T-helper 2 cell treated with Interferon-gamma antibody and Interleukin-4, amounts not matched to agents 100 ng/mL and 5 ng/mL, for 36 hours (primary cell): Measurements from ENCODE around the gene HNRNPLL. TPM values are rescaled to one million over a fixed set of nuclear protein-coding genes. Genes with fewer than 3 reads are reported as not detected.
"Not testable (repeated sequence)": the region's sequence is repeated elsewhere in the genome, so short reads cannot be mapped to it uniquely, and the experiment has no call there.

ENCODE experiments used
- intact Hi-C: fragments of 100-400 bp; cut with micrococcal nuclease; formaldehyde crosslinking; loops from one replicate; pipeline ENCODE4 v1.15.1; 2023
- total RNA-seq: library from RNA; stranded (reverse); gene quantifications from 2 replicates; pipeline ENCODE4 v1.2.3, GENCODE V29; 2022

Gene HNRNPLL
- total RNA-seq, 1 donor from 2014 or later: 80.6 TPM

DNA sequence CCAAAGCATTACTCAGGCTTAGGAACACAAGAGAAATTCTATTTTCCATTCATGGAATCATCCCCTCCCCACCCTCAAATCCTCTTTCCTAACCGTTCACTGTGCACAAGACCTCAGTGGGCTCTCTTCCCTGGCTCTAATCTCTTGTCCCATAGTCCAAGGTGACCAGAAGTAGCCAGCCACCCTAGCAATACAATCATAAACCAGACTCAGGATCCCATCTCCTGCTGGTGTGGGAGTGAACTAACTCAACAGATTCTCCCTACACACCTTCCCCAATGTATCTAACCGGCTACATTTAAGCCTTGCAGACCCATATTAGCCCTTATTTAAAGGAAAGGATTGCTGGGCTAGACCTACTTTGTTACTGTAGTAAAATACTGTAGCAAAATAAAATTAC is 45.5 kb downstream of the HNRNPLL start:
- intact Hi-C loops: no loop called here

DNA sequence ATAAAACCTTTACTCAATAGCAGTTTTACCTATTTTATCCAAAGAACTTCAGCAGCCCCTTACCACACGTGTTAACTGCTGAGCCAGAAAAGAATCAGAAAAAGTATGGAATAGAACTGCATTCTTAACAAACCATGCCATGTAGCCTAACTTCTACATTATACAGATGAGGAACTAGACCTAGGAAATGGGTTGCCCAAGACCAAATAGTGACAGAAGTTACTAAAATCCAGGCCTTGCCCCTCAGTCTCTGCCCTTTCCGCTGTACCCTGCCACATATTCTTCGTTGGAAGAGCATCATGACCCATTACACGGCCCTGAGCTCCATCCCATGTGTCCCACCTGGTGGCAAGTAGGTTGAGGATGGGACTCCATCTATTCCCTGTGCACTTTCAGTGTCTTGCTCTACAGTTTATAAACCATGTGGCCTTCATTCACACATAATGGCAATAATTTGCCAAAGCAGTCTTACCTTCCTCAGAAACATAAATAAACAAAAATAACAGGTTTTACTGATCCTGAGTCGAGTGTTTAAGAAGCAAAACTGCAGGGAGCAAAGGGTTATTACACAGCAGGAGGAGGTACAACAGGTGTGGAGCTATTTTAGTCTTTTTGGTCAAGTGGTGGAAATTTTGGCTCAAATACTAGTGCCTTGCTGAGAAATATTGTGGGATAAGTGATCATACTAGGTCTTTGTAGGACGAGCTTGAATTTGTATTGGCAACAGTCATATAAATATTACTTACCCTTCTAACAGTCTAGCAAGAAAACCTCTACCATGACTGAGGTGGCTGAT is 46.5 kb downstream of the HNRNPLL start:
- intact Hi-C loops: no loop called here

DNA sequence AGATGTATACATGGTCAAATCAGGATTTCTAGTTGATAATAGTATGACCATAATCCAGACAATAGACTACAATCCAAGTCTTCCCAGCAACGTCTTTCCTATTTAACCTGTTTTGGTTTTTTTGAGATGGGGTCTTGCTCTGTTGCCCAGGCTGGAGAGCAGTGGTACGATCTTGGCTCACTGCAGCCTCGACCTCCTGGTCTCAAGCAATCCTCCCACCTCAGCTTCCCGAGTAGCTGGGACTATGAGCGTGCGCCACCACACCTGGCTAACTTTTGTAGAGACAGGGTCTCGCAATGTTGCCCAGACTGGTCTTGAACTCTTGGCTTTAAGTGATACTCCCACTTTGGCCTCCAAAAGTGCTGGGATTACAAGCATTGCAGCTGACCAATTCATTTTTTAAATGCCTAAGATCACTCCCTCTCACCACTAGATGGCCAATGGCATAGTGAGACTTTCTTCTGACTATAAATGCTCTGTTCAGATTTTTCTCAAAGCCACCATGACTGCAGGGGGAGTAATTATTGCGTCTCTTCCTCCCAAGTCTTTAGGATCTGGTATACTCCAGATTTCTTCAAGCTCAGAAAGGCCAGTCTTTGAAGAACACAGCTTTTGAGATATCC is 47.6 kb downstream of the HNRNPLL start:
- intact Hi-C loops: no loop called here

DNA sequence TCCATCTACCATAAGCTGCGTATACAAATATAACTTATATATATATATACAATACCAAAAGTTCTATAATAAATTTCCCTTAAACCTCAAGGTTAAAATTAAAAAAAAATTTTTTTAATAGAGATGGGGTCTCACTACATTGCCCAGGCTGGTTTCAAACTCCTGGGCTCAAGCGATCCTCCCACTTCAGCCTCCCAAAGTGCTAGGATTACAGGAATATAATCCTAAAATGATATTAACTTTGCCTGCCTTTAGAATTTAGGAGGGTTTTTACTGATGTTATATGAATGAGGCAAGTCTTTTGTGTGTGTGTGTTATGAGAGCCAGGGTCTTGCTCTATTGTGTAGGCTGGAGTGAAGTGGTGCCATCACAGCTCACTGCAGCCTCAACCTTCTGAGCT is 49.2 kb downstream of the HNRNPLL start:
- intact Hi-C loops: no loop called here

DNA sequence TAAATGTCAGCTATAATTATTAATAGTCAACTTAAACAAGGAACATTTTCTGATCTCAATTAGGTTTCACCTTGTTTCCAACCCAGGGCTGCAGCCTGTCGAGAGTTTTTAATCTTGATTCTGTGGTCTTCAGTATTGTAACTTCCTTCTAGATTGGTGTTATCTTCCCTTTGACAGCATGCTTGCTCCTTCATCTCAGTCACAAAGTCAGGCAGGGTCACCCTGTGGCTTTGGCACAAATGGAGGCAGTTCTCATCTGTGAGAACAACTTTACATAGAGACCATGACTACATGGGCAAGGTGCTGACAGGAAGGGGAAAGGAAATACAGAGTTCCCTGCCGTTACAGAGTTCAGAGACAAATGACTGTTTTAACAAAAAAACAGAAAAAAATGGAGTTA is 50.5 kb downstream of the HNRNPLL start:
- intact Hi-C loops: no loop called here

DNA sequence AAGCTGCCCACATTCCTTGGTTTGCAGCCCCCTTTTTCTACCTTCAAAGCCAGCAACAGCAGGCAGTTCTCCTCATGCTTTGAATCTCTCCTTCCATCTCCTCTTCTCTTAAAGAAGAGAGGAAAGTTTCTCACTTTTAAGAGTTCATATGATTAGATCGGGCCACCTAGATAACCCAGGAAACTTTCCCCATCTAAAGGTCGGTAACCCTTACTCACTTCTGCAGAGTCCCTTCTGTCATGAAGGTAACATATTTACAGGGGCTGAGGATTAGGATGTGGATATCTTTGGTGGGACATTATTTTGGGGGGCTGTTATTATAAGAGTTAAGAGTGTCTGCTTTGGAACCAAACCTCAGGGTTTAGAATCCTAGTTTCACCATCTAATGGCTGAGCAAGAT is 51.0 kb downstream of the HNRNPLL start:
- intact Hi-C loops: no loop called here

DNA sequence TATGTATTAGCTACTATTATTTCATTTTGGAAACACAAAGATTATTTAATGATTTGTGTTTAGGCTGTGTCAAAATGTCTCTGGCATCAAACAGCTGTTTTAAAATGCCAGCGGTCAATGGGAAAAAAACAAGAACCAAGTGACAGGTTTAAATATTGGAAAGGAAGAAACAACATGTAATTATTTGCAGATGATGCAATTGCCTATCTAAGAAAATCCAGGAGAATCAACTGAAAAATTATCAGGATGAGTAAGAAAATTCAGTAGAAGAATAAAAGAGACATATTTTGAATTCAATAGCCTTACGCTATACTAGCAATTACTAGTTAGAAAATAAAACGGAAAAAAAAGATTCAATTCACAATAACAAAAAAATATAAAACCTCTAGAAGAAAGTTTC is 51.6 kb downstream of the HNRNPLL start:
- intact Hi-C loops: no loop called here

DNA sequence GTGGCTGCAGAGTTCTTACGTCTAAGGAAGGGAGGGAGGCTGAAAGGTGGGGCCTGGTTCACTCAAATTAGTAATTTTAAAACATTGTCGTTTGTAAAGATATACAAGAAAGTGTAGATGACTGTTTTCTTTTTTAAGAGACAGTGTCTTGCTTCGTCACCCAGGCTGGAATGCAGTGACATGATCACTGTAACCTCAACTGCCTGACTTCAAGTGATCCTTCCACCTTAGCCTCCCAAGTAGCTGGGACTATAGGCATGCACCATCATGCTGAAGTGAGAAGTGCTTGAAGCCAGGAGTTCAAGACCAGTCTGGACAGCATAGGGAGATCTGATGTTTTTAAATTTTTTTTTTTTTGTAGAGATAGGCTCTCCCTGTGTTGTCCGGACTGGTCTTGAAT is 52.9 kb downstream of the HNRNPLL start:
- intact Hi-C loops: no loop called here

DNA sequence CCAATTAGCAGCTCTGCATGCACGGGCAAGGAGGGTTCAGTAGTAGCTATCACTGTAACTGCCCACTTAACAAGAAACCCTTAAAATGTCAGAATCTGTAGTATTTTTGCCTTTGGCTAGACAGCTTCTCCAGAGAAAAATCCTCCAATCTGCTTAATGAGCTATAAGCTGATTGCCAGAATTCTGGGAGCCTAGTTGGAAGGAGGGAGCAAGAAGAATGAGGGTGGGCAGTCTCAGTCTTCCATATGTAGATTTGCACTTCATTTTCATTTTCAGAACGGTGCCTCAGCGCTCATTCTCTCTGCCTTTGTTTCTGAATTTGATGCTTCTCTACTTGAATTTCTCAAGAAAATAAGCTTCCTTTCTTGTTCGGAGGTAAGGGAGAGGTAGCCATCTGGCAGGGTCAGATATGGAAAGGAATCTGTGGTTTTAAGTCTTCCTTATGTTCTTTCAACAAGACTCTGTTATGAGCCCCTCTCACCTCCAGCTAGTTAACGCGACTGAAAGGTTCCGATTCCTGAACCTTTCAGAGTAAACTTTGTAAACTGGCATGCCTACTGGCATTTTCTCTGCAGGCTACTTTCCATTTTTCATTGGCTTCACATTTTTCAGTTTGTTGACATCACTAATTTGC is 53.5 kb downstream of the HNRNPLL start:
- intact Hi-C loops: no loop called here

DNA sequence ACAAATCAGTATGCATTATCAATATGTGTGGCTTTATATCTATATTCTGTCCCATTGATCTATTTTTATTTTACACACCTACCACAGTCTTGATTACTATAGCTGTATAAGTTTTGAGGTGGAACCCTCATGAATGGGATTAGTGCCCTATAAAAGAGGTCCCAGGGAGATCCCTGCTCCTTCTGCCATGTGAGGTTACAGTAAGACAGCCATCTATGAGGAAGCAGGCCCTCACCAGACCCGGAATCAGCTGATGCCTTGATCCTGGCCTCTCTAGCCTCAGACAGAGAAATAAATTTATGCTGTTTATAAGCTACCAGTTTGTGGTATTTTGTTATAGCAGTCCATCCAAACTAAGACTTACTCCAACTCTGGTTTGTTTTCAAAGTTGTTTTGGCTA is 54.9 kb downstream of the HNRNPLL start:
- intact Hi-C loops: no loop called here

DNA sequence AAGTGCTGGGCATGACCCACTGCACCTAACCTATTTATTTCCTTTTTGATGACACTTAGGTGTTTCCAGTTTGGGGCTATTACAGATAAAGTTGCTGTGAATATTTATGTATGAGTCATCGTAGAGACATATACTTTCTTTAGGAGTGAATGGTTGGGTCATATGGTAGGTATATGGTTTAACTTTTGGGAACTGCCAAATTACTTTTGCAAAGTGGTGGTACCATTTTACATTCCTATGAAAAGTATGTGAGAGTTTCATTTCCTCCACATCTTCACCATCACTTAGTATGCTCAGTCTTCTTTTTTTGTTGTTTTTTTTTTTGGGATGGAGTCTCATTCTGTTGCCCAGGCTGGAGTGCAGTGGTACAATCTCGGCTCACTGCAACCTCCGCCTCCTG is 56.1 kb downstream of the HNRNPLL start:
- intact Hi-C loops: no loop called here

DNA sequence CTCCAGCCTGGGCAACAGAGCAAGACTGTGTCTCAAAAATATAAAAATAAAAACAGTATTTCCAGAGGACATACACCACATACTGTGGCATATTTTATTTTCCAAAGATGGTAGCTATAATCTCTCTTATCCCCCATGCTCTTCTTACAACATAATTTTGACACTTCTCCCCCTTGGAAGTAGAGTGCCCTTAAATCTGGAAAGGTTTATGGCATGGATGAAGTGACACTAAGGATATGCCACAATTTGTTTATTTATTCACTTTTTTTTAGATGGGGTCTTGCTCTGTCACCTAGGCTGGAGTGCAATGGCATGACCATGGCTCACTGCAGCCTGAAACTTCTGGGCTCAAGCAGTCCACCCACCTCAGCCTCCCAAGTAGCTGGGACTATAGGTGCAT is 56.7 kb downstream of the HNRNPLL start:
- intact Hi-C loops: no loop called here

DNA sequence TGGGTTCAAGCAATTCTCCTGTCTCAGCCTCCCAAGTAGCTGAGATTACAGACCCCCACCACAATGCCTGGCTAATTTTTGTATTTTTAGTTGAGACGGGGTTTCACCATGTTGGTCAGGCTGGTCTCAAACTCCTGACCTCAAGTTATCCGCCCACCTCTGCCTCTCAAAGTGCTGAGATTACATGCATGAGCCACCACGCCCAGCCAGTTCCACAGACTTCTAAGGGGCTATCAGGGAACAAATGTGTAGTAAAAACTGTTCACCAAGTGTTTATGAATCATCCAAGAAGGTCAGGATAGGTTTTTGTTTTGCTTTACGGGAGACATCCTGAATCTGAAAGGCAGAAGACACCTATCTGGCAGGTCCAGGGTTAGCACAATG is 60.5 kb downstream of the HNRNPLL start:
- intact Hi-C loops: not testable (repeated sequence)

DNA sequence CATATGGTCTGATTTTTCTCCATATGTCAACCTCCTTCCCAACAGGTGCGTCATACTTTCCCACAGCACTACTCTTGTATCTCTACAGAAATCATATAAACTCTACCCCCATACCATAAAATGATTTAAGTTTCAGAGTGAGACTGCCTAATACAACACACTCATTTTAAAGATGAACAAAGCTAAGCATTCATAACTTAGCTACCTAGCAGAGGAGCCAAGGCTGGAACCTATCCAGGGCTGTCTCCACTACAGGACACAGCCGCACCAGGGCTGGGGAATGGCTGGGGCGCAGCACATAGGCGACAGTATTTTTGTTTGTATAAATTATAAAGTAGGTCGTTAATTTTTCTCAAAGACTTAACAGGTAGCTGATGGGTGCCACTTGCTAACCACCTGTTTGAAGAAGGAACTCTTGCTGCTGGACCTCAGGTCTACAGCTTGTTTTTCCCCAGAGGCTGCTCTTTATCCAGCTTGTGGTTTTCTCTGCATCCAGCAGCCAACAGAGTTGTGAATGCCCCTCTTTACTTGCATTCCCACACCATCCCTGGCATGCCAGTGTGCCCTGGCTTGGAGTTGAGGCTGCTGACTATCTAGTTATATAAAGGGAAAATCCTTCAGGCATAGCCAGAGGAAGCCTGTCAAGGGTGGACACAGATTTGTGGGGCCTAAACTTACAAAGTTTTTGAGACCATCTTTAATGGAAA is 62.0 kb downstream of the HNRNPLL start:
- intact Hi-C loops: no loop called here

DNA sequence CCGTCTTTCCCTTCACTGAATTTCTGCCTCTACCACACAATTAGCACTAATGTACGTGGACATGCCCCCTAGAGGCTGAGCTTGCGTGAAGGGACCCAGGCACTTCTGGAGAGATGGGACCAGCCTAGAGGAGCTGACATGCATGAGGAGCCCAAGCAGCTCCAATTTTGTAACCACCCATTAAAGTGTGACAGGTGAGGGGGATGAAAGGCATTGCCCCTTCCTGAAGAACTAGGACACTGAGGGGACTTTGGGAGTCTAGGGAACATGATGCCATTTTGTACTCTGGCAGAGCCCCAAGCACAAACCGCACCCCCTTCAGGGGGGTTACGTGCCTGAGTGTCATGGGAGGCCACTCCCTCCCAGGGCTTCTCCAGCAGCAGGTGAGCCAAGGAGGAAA is 63.6 kb downstream of the HNRNPLL start:
- intact Hi-C loops: loop anchor here (5.0 kb wide), 2 partner anchors 43 to 298 kb away; no protein-coding TSS in a partner anchor

DNA sequence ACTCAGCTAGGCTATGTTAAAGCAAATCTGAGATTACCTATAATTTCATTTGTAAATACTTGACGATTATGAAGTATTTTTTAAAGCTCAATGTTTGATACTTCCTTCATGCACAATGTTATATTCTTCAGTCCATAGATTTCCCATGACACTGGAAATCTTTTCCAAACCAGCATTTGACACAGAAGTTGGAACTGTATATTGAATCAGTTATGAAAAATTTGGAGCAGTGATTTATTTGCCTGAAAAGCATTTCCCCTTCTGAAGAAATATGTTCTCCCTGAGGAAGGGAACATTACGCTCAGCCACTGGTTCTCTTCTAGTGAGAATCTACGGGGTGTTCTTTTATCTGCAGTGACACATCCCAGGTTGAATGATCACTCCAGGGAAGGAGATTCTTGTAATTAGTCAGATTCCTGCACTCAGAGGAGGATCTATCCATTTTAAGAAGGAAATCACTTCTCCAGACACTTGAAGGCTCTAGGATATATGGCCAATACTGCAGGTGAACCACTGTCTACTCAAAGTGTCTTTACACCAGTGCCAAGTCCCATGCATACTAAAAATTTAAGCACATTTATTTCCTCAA is 64.7 kb downstream of the HNRNPLL start:
- intact Hi-C loops: loop anchor here (2.0 to 5.0 kb wide), 3 partner anchors 44 to 299 kb away; no protein-coding TSS in a partner anchor

DNA sequence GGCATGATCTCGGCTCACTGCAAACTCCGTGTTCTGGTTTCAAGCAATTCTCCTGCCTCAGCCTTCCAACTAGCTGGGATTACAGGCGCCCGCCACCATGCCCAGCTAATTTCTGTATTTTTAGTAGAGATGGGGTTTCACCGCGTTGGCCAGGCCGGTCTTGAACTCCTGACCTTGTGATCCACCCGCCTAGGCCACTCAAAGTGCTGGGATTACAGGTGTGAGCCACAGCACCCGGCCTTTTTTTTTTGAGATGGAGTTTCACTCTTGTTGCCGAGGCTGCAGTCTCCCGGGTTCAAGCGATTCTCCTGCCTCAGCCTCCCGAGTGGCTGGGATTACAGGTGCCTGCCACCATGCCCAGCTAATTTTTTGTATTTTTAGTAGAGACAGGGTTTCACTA is 65.4 kb downstream of the HNRNPLL start:
- intact Hi-C loops: loop anchor here (2.0 to 5.0 kb wide), 3 partner anchors 45 to 300 kb away; no protein-coding TSS in a partner anchor

DNA sequence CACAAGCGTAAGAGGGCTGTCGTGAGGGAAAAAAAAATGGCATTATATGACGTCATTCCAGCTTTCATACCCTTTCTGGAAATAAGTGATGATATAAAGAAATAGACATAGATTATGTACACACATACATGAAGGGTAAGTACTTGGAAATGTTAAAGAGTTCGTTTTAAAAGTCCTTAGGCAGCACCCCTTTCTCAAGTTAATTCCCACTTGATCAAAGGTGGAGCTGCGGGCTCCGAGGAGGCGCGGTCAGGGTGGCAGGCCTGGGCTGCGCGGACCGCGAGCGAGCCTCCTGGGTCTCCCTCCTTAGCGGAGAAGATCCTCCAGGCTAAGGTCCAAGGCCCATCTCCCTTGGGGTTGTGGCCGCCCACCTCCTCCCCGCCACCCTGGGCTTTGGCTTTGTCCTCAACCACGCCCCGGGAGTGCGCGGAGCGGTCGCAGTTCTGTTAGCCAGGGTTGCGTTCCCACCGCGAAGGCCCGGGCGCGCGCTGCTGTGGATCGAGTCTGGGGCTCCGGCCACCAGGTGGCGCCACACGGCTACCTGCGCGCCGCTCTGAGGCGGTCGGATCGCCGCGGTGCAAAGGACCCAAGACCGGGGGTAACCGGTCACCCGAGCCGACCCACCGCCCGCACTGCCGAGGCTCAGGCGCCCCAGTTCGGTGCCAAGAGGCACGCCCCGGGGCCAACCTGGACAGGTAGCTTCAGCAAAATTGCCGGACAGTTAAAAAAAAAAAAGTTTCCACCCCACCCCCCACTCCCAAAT is 66.8 kb downstream of the HNRNPLL start:
- intact Hi-C loops: loop anchor here (2.0 to 5.0 kb wide), 3 partner anchors 46 to 301 kb away; no protein-coding TSS in a partner anchor

DNA sequence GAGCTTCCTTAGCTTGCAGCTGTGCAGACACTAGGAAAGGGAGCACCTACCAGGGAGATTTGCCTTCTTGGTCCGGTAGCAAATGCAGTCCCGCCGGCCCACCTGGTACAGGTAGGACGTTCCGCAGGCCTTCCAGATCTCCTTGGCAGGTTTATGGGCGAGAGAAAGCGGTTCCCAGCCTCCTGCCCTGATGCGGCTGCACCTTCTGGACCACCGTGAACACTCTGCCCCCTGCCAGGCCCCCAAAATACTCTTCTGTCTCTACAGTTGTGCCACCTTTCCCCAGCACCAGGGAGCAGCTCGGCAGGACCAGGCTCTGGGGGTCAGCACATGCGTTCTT is 67.4 kb downstream of the HNRNPLL start:
- intact Hi-C loops: loop anchor here (5.0 kb wide), 2 partner anchors 47 to 302 kb away; no protein-coding TSS in a partner anchor

DNA sequence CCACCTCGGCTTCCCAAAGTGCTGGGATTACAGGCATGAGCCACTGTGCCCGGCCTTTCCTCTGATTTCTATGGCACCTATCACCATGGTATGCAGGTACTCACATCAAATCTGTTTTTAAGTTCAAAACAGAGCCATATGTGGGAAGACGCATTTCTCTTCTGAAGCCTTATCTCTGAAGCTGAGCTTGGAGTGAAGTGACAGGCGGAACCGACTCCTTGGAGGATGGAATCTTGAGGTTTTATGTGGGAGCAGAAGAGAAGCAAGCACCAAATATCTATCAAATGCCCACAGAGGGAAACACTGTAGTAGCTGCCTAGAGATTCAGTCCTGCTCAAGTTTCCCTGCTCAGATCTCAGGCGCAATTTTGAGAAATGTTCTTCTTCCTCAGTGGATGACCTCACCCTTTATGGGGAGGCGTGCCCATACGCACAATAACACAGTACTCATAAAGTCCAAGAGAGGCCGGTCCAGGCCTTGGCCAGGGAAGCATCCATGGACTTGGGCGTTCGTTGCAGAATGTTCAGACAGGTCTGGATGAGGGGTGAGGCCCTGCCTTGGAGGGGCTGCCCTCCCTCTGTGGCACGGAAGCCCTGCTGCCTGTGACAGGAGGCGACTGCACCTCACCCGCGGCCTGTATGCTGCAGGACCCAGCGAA is 67.9 kb downstream of the HNRNPLL start:
- intact Hi-C loops: loop anchor here (5.0 kb wide), 2 partner anchors 47 to 302 kb away; no protein-coding TSS in a partner anchor
